ENCODE data around the gene ESYT3.

GRCh38 chr3:138442433-138442832, 8.0 kb downstream of the ESYT3 start:
- TF ChIP-seq CTCF (IDR thresholded peaks at IDR 0.05) (no peak), POLR2A (IDR thresholded peaks at IDR 0.05) (no peak), POLR2AphosphoS5 (IDR thresholded peaks at IDR 0.05) (no peak)

All from upper lobe of left lung (tissue), 4 donors.